ENCODE data around the gene ZRANB1. TPM values are rescaled to one million over a fixed set of nuclear protein-coding genes. Genes with fewer than 3 reads are reported as not detected.
A peak's percentile ranks its signal among the peaks of the same experiment; 100 is the strongest.

The ZRANB1 gene
- total RNA-seq, 4 donors from 2014 or later: 8.4 to 24.0 (median 16.8) TPM

GRCh38 chr10:125024497-125025234 lies 82.7 kb downstream of the ZRANB1 start:
- no peaks in the 10 kb centered on the region for H3K9me3 ChIP-seq
- no peak for DNase-seq
- no peaks in the 10 kb centered on the region for H3K36me3 ChIP-seq
- 58 to 61% methylated on average over 16 of the region's 16 CpGs for WGBS, 2 donors (ENCODE audit: low coverage in 1 of 2)
- no peaks in the 10 kb centered on the region for H3K27me3 ChIP-seq
- intact Hi-C loops (cut with DNase I; ENCODE audit: low total_unique reads): no loop called here
- TF ChIP-seq EP300 (IDR thresholded peaks at IDR 0.05; ENCODE audit: low read depth) (no peak), CTCF (IDR thresholded peaks at IDR 0.05) (no peak), POLR2AphosphoS5 (IDR thresholded peaks at IDR 0.05) (no peak), POLR2A (IDR thresholded peaks at IDR 0.05) (no peak)
- no peak overlapping the region for H3K4me3 ChIP-seq
- H3K27ac ChIP-seq: peak overlapping the region in 2 of 4 donors; percentile 48 to 72
- in situ Hi-C loops (cut with MboI; ENCODE audit: low pct_ligation_motif_present in 1 of 4, low pct_unique_long_range_greater_than_20kb in 1 of 4, low sequenced_read_pairs in 3 of 4): loop anchor here in 1 of 4 donors (25.0 kb wide), 1 partner anchor 688 kb away; the partner anchor contains the start of gene EDRF1
- H3K4me1 ChIP-seq: peaks cover 22 to 37% (median 25%) of the 10 kb centered on the region in 4 donors

- H3K36me3 ChIP-seq: no peaks in the 10 kb centered on the region
These were observed 83.4 kb downstream of the ZRANB1 start for GRCh38 chr10:125025341-125025740.

GRCh38 chr10:125026036-125026931 lies 84.4 kb downstream of the ZRANB1 start:
- in situ Hi-C loops (cut with MboI; ENCODE audit: low pct_ligation_motif_present in 1 of 4, low pct_unique_long_range_greater_than_20kb in 1 of 4, low sequenced_read_pairs in 3 of 4) (loop anchor here in 1 of 4 donors (25.0 kb wide), 1 partner anchor 686 kb away; the partner anchor contains the start of gene EDRF1), intact Hi-C loops (cut with DNase I; ENCODE audit: low total_unique reads) (no loop called here)
- H3K36me3 ChIP-seq: no peaks in the 10 kb centered on the region
- TF ChIP-seq POLR2AphosphoS5 (IDR thresholded peaks at IDR 0.05) (no peak), EP300 (IDR thresholded peaks at IDR 0.05; ENCODE audit: low read depth) (no peak), POLR2A (IDR thresholded peaks at IDR 0.05) (no peak), CTCF (IDR thresholded peaks at IDR 0.05) (no peak)
- no peak overlapping the region for H3K4me3 ChIP-seq
- H3K9me3 ChIP-seq: no peaks in the 10 kb centered on the region
- 94% methylated on average over 46 of the region's 51 CpGs; no CpG with 5 or more reads in 1 of the 2 donors for WGBS, 2 donors (ENCODE audit: low coverage in 1 of 2)
- peaks cover 22 to 47% (median 30%) of the 10 kb centered on the region in 4 donors for H3K4me1 ChIP-seq
- DNase-seq: no peak
- no peak overlapping the region for H3K27ac ChIP-seq
- no peaks in the 10 kb centered on the region for H3K27me3 ChIP-seq

More at GRCh38 chr10:125025341-125025740, 83.4 kb downstream of the ZRANB1 start:
- 43 to 58% methylated on average over 1 to 12 of the region's 12 CpGs for WGBS, 2 donors (ENCODE audit: low coverage in 1 of 2)
- Histone ChIP-seq H3K4me3 (no peak overlapping the region), H3K27ac (no peak overlapping the region), H3K27me3 (no peaks in the 10 kb centered on the region), H3K4me1 (peaks cover 22 to 43% (median 28%) of the 10 kb centered on the region in 4 donors), H3K9me3 (no peaks in the 10 kb centered on the region)
- TF ChIP-seq EP300 (IDR thresholded peaks at IDR 0.05; ENCODE audit: low read depth): no peak
- no peak for TF ChIP-seq POLR2A (IDR thresholded peaks at IDR 0.05)
- TF ChIP-seq POLR2AphosphoS5 (IDR thresholded peaks at IDR 0.05): no peak
- no peak for TF ChIP-seq CTCF (IDR thresholded peaks at IDR 0.05)
- intact Hi-C loops (cut with DNase I; ENCODE audit: low total_unique reads) (no loop called here), in situ Hi-C loops (cut with MboI; ENCODE audit: low pct_ligation_motif_present in 1 of 4, low pct_unique_long_range_greater_than_20kb in 1 of 4, low sequenced_read_pairs in 3 of 4) (loop anchor here in 1 of 4 donors (25.0 kb wide), 1 partner anchor 687 kb away; the partner anchor contains the start of gene EDRF1)
- no peak for DNase-seq

Measured in transverse colon (tissue), 4 donors.